NCI-H2171 treated with DMSO at 0.1 percent for 48 hours (cell line): ENCODE measurements around the gene CCNF.

Experiments used
- DNase-seq: peaks from one replicate; lab custom pipeline; 2025; lab: John Stamatoyannopoulos, UW

CCNF gene

DNA sequence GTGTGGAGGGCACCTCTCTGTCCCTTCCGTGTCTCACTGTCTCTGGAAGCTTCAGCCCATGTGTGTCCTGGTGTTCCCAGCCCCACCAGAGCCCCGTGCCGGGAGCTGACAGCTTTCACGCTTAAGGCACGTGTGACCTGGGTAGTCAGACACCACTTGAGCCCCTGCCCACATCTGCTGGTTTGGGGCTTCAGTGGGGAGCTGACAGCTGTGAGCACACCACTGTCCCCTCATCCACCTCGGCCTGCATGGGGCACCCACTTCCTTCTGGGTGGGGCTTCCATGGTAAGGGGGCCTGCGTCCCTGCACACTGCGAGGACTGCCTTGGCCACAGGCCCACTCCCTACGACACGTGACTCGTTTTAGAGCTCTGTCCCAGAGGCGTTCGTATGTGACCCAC is 28.0 kb downstream of the CCNF start:
- no peak for DNase-seq

DNA sequence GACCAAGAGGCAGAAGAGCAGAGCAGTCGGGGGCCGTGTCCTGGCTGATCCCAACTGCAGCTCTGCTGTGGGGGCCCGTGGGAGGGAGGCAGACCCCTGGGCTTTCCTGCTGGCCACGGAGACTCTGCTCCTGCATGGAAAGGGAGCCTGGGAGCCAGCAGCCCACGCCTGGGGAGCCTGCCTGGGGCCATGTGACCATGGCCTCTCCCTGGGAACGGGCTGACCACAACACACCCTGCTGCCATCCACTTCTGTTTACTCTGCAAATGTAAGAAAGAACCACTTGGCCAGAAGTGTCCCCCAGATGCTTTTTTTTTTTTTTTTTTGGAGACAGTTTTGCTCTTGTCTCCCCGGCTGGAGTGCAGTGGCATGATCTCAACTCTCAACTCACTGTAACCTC is 28.7 kb downstream of the CCNF start:
- DNase-seq, result no peak

DNA sequence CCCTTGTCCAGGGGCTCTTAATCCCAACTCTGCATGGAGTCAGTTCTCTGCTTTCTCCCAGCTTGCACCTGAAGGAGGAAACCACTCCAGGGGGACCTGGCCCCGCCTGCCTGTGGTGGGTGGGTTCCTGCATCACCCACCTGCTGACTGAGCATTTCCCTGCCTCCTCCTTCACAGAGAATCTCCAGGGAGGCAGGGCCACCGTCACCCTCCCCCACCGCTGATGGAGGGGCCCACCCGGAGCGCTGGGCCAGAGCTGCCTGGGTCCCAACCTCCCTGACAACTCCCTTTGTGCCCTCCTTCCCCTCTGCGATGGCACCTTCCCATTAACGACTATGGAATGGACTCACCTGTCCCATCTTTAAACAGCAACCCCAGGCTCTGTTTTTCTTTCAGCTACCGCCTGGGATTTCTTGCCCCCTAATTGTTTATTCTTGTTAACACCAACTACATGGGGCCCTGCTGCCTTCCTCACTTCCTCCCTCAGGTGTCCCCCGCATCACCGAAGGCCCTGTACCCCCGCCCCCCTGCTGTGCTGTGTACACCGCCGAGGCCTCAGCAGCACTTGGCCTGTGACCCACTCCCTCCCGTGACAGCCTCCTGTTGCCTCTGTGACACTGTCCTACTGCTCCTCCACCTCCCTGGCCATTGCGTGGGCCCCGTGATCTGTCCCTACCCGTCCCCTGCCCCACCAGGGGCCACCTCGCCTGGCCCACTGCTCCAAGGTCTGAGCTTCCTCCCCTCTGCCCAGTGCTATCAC is 29.8 kb downstream of the CCNF start:
- peak; percentile 60 for DNase-seq

DNA sequence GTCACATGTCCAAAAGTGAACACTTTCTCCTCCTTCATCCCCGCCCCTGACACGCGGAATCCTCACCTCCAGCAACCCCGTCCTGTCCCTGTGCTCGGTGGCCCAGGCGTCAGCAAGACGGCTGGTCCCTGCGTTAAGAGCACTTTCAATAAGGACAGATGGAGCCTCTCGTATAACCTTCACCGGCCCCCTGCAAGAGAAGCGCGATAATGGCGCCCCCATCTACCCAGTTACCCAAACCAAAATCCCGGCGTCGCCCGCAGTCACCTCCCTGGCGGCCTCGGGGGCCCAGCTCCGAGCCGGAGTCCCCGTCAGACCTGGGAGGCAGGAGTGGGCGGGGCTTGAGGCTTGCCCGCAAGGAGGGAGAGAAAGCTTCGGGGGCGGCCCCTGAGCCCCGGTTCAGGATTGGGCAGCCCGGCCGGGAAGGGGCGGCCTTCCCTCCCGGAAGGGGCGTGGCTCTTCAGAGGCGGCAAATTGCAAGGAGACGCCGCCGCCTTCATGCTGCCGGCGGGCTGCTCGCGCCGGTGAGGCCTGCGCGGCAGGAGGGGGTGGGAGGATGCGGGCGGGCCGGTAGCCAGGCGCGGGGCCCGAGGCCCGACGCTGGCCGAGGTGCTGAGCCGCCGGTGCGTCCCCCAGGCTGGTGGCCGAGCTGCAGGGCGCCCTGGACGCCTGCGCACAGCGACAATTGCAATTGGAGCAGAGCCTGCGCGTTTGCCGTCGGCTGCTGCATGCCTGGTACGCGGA is 30.6 kb downstream of the CCNF start, which contains the start of gene TEDC2:
TSS of gene TEDC2 (plus strand) at position 463 of the 744 bp plus-strand sequence. CDS start at position 499, 36 bp downstream.
- peak; percentile 97 for DNase-seq

DNA sequence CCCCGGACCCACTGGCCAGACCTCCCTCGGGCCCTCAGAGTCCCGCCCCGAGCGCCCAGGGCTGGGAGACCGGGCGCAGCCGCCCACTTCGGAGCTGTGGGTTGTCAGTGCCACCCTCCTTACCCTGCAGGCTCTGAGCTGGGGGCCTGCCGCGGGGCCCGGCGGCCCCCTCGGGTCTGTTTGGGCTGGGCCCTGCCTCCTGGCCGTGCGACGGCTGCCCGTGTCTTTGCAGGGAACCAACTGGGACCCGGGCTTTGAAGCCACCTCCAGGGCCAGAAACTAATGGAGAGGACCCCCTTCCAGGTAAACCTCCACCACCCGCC is 31.1 kb downstream of the CCNF start:
- no peak for DNase-seq

DNA sequence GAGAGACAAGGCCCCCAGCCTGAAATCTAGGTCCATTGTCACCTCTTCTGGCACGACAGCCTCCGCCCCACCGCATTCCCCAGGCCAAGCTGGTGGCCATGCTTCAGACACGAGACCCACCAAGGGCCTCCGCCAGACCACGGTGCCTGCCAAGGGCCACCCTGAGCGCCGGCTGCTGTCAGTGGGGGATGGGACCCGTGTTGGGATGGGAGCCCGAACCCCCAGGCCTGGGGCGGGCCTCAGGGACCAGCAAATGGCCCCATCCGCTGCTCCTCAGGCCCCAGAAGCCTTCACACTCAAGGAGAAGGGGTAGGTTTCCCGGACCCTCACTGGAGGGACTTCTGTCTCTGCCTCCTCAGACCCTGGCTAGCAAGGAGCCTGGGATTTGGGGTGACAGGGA is 31.7 kb downstream of the CCNF start:
- no peak for DNase-seq

DNA sequence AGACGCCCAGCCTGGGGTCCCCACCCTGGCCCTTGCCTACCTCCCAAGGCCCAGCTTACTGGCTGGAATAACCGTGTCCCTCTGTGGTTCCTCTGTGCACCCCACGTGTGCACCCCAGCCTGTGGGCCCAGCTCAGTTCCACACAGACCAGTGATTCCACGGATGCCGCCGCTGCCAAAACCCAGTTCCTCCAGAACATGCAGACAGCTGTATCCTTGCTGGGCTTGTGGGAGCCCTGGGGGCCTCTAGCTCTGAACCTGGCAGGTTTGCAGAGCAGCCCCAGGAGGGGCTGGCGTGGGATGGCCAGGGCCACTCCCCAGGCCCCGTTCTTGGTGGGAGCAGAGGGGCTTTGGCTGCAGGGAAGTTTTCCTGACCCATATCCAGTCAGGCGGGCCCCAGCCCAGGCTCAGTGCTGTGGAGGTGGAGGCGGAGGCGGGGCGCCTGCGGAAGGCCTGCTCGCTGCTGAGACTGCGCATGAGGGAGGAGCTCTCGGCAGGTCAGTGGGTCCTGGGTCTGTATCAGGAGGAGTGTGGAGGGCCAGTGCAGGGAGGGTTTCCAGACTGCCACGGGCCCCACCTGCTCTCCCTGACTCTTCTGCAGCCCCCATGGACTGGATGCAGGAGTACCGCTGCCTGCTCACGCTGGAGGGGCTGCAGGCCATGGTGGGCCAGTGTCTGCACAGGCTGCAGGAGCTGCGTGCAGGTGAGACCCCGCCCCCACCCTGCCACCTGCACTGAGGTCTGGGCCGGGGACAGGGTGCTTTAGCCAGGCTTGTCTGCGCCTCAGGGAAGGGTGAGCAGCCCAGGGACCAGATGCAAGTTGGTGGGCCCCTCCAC is 33.0 kb downstream of the CCNF start:
- DNase-seq, result no peak

DNA sequence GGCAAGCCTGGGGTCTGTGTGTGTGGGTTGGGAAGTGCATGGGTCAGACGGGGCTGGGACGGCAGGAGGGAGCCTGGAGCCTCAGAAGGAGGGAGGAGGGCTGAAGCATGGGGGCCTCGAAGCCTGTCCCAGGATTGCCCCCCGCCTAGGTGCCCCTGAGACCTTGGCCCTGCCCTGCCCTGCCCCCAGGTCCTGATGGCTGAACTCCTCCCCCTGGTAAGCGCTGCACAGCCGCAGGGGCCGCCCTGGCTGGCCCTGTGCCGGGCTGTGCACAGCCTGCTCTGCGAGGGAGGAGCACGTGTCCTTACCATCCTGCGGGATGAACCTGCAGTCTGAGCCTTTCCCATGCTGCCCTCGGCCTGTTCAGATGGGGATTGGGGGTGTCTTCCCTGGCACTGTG is 35.1 kb downstream of the CCNF start:
- DNase-seq, result peak; percentile 76

DNA sequence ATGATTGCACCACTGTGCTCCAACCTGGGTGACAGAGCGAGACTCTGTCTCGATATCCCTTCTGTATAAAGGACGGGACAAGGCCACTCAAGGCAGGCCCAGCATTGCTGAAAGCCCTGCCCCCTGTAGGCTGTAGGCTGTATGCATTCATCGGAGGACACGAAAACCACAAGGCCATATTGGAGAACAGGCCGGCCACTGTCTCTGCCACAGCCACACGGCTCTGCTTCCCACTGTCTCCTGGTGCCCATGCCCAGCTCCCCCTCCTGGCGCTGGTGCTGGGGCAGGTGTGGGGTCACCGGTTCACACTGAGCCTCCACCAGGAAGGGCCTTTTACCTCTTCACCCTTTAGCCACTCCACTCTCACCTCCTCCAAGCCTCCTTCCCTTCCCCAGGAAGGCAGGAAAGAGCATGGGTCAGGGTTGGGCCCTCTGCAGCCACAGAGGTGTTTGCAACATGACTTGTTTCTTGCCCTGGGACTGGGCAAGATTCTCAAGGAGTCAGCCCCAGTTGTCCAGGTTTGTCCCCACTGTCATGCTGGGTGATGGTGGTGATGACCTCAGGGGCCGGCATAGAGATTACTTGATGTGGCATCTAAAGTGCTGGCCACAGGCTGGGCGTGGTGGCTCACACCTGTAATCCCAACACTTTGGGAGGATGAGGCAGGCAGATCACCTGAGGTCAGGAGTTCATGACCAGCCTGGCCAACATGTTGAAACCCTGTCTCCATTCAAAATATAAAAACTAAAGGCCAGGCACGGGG is 36.6 kb downstream of the CCNF start:
- DNase-seq, result peak; percentile 25

DNA sequence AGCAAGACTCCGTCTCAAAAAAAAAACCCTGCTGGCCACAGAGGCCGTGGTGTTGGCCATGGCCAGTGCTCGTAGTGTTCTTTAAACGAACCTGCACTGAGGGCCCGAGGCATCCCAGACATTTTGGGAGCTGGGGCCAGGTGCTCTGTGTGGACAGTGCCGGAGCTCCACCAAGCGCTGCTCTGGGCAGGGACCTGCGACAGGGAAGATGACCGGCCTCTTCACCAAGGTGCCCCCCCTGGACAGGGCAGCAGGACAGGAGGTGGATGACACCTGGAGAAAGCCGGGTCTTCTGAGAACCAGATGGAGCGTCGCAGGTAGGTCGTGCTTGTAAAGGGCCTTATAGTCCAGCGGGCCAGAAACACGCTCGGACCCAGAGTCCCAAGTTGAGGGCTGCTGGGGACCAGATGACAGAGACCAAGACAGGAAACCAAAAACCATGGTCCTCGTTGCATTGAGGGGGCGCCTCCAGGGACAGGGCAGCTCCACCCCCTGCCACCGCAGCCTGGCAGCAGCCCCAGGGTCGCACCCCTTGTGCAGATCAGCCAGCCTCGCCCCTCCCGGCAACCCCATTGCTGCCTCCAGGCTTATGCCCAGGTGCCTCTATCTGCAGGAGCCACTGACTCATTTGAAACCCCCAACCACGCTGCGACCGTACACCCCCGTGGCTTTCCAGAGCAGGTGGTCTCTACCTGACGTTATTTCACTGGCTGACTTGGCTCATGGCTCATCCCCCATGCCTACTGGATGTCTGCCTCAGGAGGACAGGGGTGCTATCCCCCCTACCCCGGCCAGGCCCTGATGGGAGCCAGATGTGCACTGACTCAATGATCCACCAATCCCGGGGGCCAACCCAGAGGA is 37.6 kb downstream of the CCNF start:
- peak; percentile 69 for DNase-seq

DNA sequence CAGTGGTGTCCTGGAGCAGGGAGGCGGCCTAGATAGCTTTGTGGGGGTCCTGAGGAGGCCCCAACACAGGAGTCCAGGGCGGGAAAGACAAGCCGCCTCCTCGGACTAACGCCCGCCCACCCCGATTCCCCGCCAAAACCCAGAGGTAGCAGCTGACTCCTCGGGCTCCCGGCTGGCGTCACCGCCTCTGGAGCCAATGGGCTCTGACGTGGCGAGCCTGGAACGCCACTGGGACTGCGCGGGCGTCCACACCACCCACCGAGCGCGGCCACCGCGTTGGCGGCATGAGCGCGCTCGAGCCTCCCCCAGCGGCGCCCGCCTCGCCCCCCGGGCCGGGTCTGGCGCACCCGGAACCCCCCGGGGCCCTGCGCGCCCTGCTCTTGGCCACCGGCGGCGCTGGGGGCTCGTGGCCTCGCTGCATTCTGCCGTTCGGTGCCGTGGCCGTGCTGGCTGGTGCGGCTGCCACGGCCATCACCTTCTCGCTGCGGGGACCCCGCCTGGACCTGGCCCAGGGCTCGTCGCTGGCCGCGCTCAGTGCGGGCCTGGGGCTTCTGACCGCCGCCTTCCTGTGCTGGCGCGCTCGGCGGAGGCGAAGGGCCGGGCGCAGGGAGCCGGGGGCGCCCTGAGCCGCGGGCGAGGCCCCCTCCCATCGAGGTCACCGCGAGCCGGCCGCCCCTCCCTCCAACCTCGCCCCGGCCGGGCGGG is 38.4 kb downstream of the CCNF start:
- DNase-seq, result peak; percentile 84

DNA sequence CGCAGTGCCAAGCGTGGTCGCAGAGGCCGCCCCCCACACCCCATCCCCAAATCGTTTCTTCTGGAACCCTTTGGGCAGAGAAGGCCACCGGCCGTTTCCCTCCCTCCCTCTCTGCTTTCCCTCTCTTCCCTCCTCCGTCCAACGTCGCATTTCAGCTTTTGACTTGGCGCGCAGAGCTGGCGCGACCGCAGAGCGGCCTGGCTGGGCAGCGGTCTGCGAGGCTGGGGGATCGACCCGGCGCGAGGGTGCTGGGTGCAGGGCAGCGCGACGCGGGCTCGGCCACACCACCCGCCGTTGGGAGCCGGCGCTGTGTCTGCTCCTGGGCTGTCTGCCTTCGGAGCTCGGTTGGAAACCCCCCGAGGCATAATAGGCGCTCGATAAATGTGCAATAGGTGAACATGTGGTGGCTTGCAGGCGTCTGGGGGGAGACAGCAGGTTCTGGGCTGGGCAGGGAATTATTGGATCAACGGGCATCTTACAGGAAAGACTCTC is 39.0 kb downstream of the CCNF start:
- DNase-seq, result peak; percentile 95

DNA sequence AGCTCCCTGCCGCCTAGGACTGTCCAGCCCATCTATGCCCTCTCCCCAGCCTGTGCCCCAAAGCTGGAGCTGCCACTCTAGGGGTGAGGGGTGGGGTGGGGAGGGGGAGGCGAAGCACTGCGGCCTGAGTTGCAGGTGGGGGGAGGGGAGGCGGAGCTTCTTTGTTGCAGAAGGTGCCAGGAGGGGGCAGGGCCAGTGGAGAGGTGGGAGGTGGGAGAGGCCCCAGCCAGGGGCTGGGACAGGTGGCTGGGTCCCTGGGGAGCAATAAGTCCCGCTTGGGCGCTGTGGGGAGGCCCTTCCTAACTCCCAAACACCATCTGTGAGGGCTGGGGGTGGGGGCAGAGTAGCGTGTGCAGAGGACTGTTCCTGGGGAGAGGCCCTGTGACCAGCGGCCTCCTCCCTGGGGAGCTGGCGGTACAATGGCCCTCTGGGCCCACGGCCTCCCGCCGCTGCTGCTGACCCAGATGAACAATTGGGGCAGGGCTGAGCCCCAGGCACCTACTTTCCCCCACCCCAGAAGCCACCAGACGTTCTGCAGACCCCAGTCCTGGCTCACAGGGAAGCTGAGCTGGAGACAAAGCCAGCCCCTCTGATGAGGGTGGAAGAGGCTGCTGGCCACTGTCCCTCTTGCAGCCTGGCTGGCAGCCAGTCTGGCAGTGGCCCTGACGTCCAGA is 39.6 kb downstream of the CCNF start:
- DNase-seq, result peak; percentile 98

DNA sequence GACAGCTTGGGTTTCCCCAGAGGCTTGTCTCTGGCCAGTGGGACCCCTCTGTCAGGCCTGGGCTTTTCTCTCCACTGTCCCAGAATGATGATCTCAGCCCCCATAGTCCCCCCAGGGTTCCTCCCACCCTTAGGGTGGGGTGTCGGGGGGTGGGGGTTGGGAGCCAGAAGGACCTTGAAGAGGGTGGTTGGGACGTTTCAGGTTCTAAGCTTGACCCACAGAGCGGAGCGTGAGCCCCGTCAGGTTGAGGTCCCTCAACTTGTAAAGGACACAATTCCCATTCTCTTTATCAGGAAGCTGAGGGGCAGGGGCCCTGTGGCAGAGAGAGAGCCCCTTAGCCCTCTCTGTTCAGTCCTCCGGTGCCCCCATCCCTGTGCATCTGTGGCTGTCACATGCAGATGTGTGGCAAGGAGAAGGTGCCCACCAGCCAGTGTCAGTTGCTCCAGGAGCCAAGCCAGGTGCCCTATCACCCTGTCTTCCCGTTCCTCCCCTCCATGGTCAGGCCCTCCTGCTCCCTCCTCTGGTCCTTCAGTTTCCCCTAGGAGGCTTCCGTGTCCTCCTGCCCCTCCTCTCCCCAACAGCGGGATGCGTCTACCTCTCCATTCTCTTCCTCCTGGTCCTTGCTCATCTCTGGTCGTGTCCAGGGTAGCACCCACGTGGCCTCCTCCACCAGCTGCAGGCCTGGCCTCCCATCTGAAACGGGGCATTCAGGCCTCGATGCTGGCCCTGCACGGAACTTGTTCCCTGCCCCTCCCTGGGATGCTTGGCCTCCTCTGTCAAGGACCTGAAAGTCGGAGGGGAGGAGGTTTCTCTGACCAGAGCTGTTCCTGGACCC is 40.4 kb downstream of the CCNF start:
- DNase-seq, result peak; percentile 54

DNA sequence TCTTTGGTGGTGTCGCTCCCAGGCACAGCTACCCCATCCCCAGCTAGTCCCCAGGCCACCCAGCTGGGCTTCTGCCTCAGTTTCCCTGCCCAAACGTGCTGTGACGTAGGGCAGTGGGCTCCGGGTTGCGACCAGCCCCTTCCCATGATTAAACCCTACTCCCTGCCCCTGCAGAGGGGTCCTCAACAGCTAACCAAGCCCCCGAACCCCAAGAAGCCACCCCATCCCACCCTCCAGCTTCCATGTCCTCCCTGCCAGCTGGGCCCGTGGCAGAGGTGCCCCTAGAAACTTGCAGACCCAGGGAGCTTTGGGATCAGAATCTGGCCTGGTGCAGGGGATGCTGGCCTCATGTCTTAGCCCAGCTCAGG is 41.0 kb downstream of the CCNF start:
- DNase-seq, result no peak

DNA sequence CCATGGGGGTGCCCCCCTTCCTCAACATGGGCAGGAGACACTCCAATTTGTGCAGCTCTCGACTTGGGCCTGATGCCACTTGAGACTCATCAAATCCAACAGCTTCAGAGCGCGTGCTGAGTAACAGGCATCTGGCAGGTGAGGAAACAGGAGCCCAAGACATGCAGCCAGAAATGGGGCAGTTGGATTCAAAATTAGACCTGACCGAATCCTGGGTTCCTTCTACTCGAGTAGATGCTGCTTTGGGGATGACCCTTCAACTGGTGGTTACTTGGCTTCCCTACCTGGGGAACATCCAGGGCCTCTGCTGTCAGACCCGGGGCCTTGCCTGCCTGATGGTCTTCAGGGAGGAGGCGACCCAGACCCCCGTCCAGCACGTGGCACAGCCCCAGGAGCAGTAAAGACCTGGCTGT is 41.4 kb downstream of the CCNF start:
- peak; percentile 92 for DNase-seq

DNA sequence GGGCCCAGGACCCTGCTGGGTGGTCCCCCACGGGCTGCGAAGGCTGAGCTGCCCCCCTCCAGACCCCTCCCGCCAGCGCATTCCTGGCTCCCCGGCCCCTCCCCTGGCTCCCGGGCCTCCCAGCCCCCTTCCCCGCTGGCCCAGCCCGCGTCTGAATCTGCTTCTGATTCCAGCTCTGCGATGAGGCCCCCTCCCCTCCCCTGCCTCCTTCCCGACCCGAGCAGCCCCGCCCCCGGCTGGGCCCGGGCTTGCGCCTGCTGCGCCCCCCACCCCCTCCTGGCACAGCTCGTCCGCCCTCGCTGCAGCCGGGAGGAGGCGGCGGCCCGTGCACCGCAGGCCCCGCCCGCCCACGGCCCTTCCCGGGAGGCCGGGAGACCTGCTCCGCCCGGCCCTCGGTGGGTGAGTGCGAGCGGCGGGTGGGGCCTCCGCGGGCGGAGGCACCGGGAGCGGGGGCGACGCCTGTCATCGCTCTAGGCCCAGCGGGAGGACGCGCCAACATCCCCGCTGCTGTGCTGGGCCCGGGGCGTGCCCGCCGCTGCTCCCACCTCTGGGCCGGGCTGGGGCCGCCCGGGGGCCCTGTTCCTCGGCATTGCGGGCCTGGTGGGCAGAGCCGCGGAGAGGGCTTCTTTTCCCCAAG is 41.9 kb downstream of the CCNF start, which contains the start of gene NTN3:
TSS of gene NTN3 (plus strand) at position 282 of the 637 bp plus-strand sequence. CDS start 405 bp downstream, outside the sequence.
- peak; percentile 90 for DNase-seq
